KMS-11 (cell line): ENCODE data around the gene MTG1.

Experiments
- H2AFZ ChIP-seq: fragments of 200-600 bp; sonication (generic); 2 replicates; pipeline ENCODE4 v1.6.1; 2016; ENCODE audit warnings: antibody characterized with exemption, mixed run types, low read depth
- H3K27ac ChIP-seq: fragments of 200-600 bp; sonication (generic); 2 replicates; pipeline ENCODE4 v1.6.1; 2016; ENCODE audit warnings: mild to moderate bottlenecking, mixed run types
- H3K27me3 ChIP-seq: fragments of 200-600 bp; sonication (generic); 2 replicates; pipeline ENCODE4 v1.6.1; 2017; ENCODE audit warnings: mild to moderate bottlenecking, low read depth, mixed run types, moderate library complexity; ENCODE audit not compliant: insufficient read depth
- H3K36me3 ChIP-seq: fragments of 200-600 bp; sonication (generic); 2 replicates; pipeline ENCODE4 v1.6.1; 2017; ENCODE audit warnings: mild to moderate bottlenecking, mixed run types; ENCODE audit not compliant: insufficient read depth
- H3K4me1 ChIP-seq: fragments of 200-600 bp; sonication (generic); 2 replicates; pipeline ENCODE4 v1.6.1; 2016; ENCODE audit warnings: mild to moderate bottlenecking, low read depth, mixed run types; ENCODE audit not compliant: poor library complexity, severe bottlenecking
- H3K4me2 ChIP-seq: fragments of 200-600 bp; sonication (generic); 2 replicates; pipeline ENCODE4 v1.7.0; 2016; ENCODE audit warnings: mild to moderate bottlenecking, mixed run types
- H3K4me3 ChIP-seq: fragments of 200-600 bp; sonication (generic); IDR thresholded peaks from 2 replicates; pipeline ENCODE4 v1.6.1; 2017; ENCODE audit warnings: low read depth, low read length, mixed read lengths; ENCODE audit not compliant: insufficient read depth
- H3K79me2 ChIP-seq: fragments of 200-600 bp; sonication (generic); 2 replicates; pipeline ENCODE4 v1.6.1; 2016; ENCODE audit warnings: low read depth, mixed run types; ENCODE audit not compliant: insufficient read depth
- H3K9ac ChIP-seq: fragments of 200-600 bp; sonication (generic); 2 replicates; pipeline ENCODE4 v1.6.1; 2016; ENCODE audit warnings: mild to moderate bottlenecking, mixed run types
- H4K20me1 ChIP-seq: fragments of 200-600 bp; sonication (generic); 2 replicates; pipeline ENCODE4 v1.6.1; 2016; ENCODE audit warnings: mild to moderate bottlenecking, mixed run types; ENCODE audit not compliant: insufficient read depth
- TF ChIP-seq, protein P1 (sequence below): fragments of 200-600 bp; sonication (generic); conservative IDR thresholded peaks from 2 replicates; pipeline ENCODE4 v1.6.1; 2017; ENCODE audit warnings: low read depth, mild to moderate bottlenecking, antibody characterized with exemption, low read length, moderate library complexity, mixed read lengths

The MTG1 gene

DNA sequence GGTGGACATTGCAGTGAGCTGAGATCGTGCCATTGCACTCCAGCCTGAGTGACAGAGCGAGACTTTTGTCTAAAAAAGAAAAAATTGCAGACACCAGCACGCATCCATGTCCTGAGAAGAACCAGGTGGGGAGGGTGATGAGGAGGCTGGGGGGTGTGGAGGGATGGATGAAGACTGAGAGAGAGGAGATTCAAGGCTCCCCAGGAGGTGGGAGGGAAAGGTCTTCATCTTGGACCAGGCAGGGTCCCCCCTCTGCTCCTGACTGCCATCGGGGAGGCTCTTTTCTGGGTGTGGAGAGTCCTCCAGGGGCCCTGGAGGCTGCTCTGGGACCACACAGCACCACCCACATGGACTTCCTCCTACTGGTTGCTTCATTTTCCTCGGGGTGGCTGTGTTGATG, 61.2 kb downstream of the MTG1 start:
- H4K20me1 ChIP-seq: no peaks in the 10 kb centered on the region
- H3K79me2 ChIP-seq: no peaks in the 10 kb centered on the region
- H3K27ac ChIP-seq: no peak overlapping the region
- no peak overlapping the region for H3K4me2 ChIP-seq
- no peak overlapping the region for H3K4me3 ChIP-seq
- no peak overlapping the region for H2AFZ ChIP-seq
- H3K36me3 ChIP-seq: no peaks in the 10 kb centered on the region
- no peaks in the 10 kb centered on the region for H3K27me3 ChIP-seq
- TF ChIP-seq, protein P1, sequence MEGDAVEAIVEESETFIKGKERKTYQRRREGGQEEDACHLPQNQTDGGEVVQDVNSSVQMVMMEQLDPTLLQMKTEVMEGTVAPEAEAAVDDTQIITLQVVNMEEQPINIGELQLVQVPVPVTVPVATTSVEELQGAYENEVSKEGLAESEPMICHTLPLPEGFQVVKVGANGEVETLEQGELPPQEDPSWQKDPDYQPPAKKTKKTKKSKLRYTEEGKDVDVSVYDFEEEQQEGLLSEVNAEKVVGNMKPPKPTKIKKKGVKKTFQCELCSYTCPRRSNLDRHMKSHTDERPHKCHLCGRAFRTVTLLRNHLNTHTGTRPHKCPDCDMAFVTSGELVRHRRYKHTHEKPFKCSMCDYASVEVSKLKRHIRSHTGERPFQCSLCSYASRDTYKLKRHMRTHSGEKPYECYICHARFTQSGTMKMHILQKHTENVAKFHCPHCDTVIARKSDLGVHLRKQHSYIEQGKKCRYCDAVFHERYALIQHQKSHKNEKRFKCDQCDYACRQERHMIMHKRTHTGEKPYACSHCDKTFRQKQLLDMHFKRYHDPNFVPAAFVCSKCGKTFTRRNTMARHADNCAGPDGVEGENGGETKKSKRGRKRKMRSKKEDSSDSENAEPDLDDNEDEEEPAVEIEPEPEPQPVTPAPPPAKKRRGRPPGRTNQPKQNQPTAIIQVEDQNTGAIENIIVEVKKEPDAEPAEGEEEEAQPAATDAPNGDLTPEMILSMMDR: no peak
- H3K9ac ChIP-seq: no peak overlapping the region
- H3K4me1 ChIP-seq: no peaks in the 10 kb centered on the region

DNA sequence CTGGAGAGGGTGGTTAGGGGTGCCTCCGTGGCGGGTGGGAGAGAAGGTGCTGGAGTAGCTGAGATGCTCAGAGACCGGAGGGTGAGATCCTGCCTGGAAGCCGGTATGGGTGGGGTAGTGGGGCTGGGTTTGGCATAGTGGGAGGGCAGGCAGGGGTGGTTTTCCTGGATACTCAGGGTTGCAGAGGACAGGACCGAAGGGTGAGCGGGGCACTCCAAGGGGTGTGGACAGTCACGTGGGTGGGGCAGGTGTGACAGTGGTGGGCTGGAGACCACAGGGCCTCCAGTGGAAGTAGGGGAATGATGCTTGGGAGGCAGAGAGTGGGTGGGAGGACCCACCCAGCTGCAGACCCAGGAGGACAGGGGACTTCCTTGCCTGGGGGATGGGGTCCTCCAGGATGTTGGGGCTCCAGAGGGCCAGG, 61.7 kb downstream of the MTG1 start:
- no peaks in the 10 kb centered on the region for H4K20me1 ChIP-seq
- H3K27me3 ChIP-seq: no peaks in the 10 kb centered on the region
- H3K4me3 ChIP-seq: no peak overlapping the region
- H3K27ac ChIP-seq: no peak overlapping the region
- H3K79me2 ChIP-seq: no peaks in the 10 kb centered on the region
- H3K36me3 ChIP-seq: no peaks in the 10 kb centered on the region
- H3K4me1 ChIP-seq: no peaks in the 10 kb centered on the region
- H3K9ac ChIP-seq: no peak overlapping the region
- no peak overlapping the region for H3K4me2 ChIP-seq
- TF ChIP-seq, protein P1: no peak
- no peak overlapping the region for H2AFZ ChIP-seq

DNA sequence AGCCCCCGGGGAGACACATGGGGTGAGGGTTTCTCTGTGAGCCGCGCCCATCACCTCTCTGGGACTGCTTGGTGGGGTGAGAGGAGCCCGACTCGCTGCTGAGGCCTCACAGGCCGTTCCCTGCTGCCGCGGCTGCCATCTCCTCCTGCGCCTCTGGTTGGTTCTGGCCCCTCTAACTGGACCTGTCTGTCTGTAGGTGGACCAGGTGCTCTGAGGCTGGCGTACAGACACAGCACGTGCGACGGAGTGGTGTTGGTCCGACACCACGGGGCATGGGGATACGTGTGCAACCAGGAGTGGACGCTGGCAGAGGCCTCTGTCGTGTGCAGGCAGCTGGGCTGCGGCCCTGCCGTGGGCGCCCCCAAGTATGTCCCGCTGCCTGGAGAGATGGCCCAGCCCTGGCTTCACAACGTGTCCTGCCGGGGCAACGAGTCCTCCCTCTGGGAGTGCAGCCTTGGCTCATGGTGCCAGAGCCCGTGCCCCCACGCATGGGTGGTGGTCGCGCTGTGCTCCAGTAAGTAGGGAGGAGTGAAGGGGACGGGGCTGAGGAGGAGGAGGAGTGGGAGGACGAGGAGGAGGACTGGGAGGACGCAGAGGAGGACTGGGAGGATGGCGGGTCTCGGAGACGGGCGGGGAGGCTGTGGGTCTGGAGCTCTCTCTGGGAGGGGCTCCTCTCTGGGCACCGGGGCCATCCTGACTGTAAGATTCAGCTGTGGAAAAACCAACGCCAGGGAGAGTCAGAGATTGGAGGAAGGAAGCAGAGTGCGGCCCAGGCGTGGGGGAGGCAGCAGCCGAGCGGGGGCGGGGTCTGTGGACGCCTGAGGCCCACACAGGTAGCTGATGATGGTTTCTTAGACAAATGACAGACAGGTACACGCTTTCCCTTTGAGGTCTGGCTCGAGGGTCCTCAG, 62.3 kb downstream of the MTG1 start:
- H4K20me1 ChIP-seq: no peaks in the 10 kb centered on the region
- no peaks in the 10 kb centered on the region for H3K36me3 ChIP-seq
- no peak overlapping the region for H3K4me2 ChIP-seq
- H2AFZ ChIP-seq: no peak overlapping the region
- no peak overlapping the region for H3K4me3 ChIP-seq
- TF ChIP-seq, protein P1: no peak
- no peaks in the 10 kb centered on the region for H3K79me2 ChIP-seq
- no peak overlapping the region for H3K27ac ChIP-seq
- H3K9ac ChIP-seq: no peak overlapping the region
- H3K4me1 ChIP-seq: no peaks in the 10 kb centered on the region
- H3K27me3 ChIP-seq: no peaks in the 10 kb centered on the region

DNA sequence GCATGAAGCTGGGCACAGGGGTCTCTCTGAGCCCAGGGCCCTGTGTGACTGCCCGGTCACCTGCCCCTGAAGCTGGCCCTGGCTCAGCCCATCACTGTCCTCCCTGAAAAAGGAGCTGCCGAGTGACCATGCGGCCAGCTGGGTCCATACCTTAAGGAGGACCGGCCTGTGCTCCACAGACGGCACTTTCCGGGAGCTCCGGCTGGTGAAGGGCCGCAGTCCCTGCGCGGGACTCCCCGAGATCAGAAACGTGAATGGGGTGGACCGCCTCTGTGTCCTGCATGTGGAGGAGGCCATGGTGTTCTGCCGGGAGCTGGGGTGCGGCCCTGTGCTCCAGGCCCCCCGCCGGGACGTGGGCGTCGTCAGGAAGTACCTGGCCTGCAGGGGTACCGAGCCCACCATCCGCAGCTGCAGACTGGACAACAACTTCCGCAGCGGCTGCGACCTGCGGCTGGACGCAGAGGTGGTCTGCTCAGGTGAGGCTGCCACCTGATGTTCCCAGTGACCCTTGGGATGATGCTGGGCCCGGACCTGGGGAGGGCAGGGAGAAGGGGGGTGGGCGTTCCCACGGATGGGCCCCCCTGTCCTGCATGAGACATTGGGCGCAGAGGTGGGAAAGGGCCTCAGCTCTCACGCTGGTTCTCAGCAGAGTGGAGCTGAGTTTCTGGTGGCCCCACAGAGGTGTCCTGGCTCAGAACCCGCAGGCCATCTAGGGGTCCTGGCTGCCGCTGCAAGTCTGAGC, 63.3 kb downstream of the MTG1 start:
- H3K36me3 ChIP-seq: no peaks in the 10 kb centered on the region
- no peak overlapping the region for H3K27ac ChIP-seq
- H3K4me3 ChIP-seq: no peak overlapping the region
- H3K4me2 ChIP-seq: no peak overlapping the region
- H3K9ac ChIP-seq: no peak overlapping the region
- no peaks in the 10 kb centered on the region for H4K20me1 ChIP-seq
- no peak overlapping the region for H2AFZ ChIP-seq
- H3K4me1 ChIP-seq: no peaks in the 10 kb centered on the region
- no peaks in the 10 kb centered on the region for H3K27me3 ChIP-seq
- TF ChIP-seq, protein P1: no peak
- H3K79me2 ChIP-seq: no peaks in the 10 kb centered on the region
